ENCODE data around the gene DSCAML1. TPM values are rescaled to one million over a fixed set of nuclear protein-coding genes. Genes with fewer than 3 reads are reported as not detected.

Gene DSCAML1
- total RNA-seq, 1 experiment from 2014 or later, result not detected

DNA sequence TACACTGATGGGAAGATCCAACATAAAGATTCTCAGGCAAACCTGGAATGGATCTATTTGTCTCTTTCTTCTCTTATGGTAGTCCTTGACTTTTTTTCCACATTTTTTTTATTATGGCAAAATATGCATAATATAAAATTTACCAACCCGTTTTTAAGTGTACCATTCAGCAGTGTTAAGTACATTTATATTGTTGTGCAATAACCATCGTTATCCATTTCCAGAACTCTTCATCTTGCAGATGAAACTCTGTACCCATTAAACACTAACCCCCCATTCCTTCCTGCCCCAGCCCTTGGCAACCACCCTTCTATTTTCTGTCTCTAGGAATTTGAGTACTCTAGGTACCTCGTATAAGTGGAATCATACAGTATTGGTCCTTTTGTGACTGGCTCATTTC is 99.7 kb downstream of the DSCAML1 start:
- TF ChIP-seq SP1 (IDR thresholded peaks at IDR 0.05; ENCODE audit: low read depth) (no peak), TCF7L2 (IDR thresholded peaks at IDR 0.05; ENCODE audit: borderline replicate concordance, extremely low read depth, insufficient read depth, insufficient read length) (no peak), ZFX (IDR thresholded peaks at IDR 0.05) (no peak), JUND (IDR thresholded peaks at IDR 0.05) (no peak), CBX3 (IDR thresholded peaks at IDR 0.05; ENCODE audit: low read depth) (no peak), POLR2AphosphoS5 (IDR thresholded peaks at IDR 0.05; ENCODE audit: low read depth, low read length) (no peak), ZNF274 (IDR thresholded peaks at IDR 0.05; ENCODE audit: low read depth, low read length) (no peak), EGR1 (IDR thresholded peaks at IDR 0.05; ENCODE audit: low read depth) (no peak), POLR2A (IDR thresholded peaks at IDR 0.05; ENCODE audit: borderline replicate concordance, extremely low read depth, insufficient read depth, insufficient read length) (no peak), FOSL1 (IDR thresholded peaks at IDR 0.05; ENCODE audit: low read depth) (no peak)
- TF ChIP-seq, protein P1, sequence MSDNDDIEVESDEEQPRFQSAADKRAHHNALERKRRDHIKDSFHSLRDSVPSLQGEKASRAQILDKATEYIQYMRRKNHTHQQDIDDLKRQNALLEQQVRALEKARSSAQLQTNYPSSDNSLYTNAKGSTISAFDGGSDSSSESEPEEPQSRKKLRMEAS (IDR thresholded peaks at IDR 0.05), result no peak
- TF ChIP-seq, protein P2, sequence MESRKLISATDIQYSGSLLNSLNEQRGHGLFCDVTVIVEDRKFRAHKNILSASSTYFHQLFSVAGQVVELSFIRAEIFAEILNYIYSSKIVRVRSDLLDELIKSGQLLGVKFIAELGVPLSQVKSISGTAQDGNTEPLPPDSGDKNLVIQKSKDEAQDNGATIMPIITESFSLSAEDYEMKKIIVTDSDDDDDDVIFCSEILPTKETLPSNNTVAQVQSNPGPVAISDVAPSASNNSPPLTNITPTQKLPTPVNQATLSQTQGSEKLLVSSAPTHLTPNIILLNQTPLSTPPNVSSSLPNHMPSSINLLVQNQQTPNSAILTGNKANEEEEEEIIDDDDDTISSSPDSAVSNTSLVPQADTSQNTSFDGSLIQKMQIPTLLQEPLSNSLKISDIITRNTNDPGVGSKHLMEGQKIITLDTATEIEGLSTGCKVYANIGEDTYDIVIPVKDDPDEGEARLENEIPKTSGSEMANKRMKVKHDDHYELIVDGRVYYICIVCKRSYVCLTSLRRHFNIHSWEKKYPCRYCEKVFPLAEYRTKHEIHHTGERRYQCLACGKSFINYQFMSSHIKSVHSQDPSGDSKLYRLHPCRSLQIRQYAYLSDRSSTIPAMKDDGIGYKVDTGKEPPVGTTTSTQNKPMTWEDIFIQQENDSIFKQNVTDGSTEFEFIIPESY (IDR thresholded peaks at IDR 0.05; ENCODE audit: extremely low read depth, insufficient replicate concordance, low read length), result no peak
- TF ChIP-seq, protein P3, sequence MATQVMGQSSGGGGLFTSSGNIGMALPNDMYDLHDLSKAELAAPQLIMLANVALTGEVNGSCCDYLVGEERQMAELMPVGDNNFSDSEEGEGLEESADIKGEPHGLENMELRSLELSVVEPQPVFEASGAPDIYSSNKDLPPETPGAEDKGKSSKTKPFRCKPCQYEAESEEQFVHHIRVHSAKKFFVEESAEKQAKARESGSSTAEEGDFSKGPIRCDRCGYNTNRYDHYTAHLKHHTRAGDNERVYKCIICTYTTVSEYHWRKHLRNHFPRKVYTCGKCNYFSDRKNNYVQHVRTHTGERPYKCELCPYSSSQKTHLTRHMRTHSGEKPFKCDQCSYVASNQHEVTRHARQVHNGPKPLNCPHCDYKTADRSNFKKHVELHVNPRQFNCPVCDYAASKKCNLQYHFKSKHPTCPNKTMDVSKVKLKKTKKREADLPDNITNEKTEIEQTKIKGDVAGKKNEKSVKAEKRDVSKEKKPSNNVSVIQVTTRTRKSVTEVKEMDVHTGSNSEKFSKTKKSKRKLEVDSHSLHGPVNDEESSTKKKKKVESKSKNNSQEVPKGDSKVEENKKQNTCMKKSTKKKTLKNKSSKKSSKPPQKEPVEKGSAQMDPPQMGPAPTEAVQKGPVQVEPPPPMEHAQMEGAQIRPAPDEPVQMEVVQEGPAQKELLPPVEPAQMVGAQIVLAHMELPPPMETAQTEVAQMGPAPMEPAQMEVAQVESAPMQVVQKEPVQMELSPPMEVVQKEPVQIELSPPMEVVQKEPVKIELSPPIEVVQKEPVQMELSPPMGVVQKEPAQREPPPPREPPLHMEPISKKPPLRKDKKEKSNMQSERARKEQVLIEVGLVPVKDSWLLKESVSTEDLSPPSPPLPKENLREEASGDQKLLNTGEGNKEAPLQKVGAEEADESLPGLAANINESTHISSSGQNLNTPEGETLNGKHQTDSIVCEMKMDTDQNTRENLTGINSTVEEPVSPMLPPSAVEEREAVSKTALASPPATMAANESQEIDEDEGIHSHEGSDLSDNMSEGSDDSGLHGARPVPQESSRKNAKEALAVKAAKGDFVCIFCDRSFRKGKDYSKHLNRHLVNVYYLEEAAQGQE (IDR thresholded peaks at IDR 0.05; ENCODE audit: low read depth), result no peak
- Histone ChIP-seq H3K9me3 (ENCODE audit: control insufficient read depth in 1 of 2, insufficient read depth in 1 of 2, low read depth in 1 of 2, low read length in 2 of 2) (no peaks in the 10 kb centered on the region), H3K27me3 (ENCODE audit: insufficient read depth, low read length) (peaks cover 41% of the 10 kb centered on the region), H3K27ac (ENCODE audit: low read depth, low read length) (no peak overlapping the region), H3K79me2 (ENCODE audit: insufficient read depth, low read length) (no peaks in the 10 kb centered on the region), H3K36me3 (ENCODE audit: control insufficient read depth in 1 of 2, insufficient read depth in 2 of 2, low read length in 2 of 2) (no peaks in the 10 kb centered on the region), H2AFZ (ENCODE audit: low read depth, low read length, poor library complexity, severe bottlenecking) (no peak overlapping the region), H3K4me3 (replicated peaks in 1 of 2; ENCODE audit: low read depth in 1 of 2, low read length in 2 of 2) (no peak overlapping the region), H3K9ac (ENCODE audit: low read length) (no peak overlapping the region), H3K4me1 (ENCODE audit: control insufficient read depth in 1 of 2, insufficient read depth in 2 of 2, low read length in 2 of 2) (peaks cover 0 to 10% of the 10 kb centered on the region in 2 experiments; a peak in 3 of 4 replicates), H4K20me1 (ENCODE audit: insufficient read depth) (no peaks in the 10 kb centered on the region), H3K9me2 (ENCODE audit: insufficient read depth) (no peaks in the 10 kb centered on the region), H3K4me2 (ENCODE audit: low read length) (no peak overlapping the region)
- ChIA-PET RAD21 (ENCODE audit: low non-redundant PET in 1 of 2, low total read pairs in 2 of 2, uncharacterized antibody in 2 of 2, unreplicated experiment in 2 of 2) (no interaction called here), CTCF (no interaction called here), POLR2A (no interaction called here)
- ATAC-seq, result no peak
- no TSS peak for BruUV-seq (replicated peaks)
- intact Hi-C loops (cut with micrococcal nuclease), result no loop called here
- DNase-seq (ENCODE audit: low read depth, low spot score), result no peak

All from HCT116 (cell line).